GM23338 (cell line): Measurements from ENCODE around the gene BNC1.

ENCODE experiments used
- ETS1 ChIP-seq: IDR thresholded peaks from 2 replicates; pipeline ENCODE4 v1.6.1; 2016; ENCODE audit warnings: antibody characterized with exemption
- EZH2 ChIP-seq: fragments of 200-600 bp; sonication (generic); IDR thresholded peaks from one replicate; pipeline ENCODE4 v1.8.0; 2017; ENCODE audit warnings: antibody characterized with exemption, mild to moderate bottlenecking, low read depth; ENCODE audit not compliant: unreplicated experiment
- EZH2phosphoT487 ChIP-seq: fragments of 200-600 bp; sonication (generic); IDR thresholded peaks from one replicate; pipeline ENCODE4 v1.8.1; 2018; ENCODE audit warnings: antibody characterized with exemption; ENCODE audit not compliant: unreplicated experiment
- JUNB ChIP-seq: IDR thresholded peaks from one replicate; pipeline ENCODE4 v1.6.1; 2016; ENCODE audit warnings: antibody characterized with exemption; ENCODE audit not compliant: unreplicated experiment
- POLR2AphosphoS5 ChIP-seq: IDR thresholded peaks from 2 replicates; pipeline ENCODE4 v1.6.1; 2016; ENCODE audit warnings: antibody characterized with exemption, low read depth
- REST ChIP-seq: IDR thresholded peaks from one replicate; pipeline ENCODE4 v1.6.1; 2018; ENCODE audit warnings: antibody characterized with exemption; ENCODE audit not compliant: unreplicated experiment
- TF ChIP-seq, protein P1 (sequence below), 2 experiments: fragments of 200-600 bp in 1 of 2; sonication (generic) in 1 of 2; conservative IDR thresholded peaks; 2 replicates each; pipeline versions ENCODE4 v1.5.1 to v1.6.1; 2016 to 2017; ENCODE audit warnings: antibody characterized with exemption in 2 of 2, low read depth in 2 of 2, mild to moderate bottlenecking in 2 of 2, moderate library complexity in 1 of 2

DNA sequence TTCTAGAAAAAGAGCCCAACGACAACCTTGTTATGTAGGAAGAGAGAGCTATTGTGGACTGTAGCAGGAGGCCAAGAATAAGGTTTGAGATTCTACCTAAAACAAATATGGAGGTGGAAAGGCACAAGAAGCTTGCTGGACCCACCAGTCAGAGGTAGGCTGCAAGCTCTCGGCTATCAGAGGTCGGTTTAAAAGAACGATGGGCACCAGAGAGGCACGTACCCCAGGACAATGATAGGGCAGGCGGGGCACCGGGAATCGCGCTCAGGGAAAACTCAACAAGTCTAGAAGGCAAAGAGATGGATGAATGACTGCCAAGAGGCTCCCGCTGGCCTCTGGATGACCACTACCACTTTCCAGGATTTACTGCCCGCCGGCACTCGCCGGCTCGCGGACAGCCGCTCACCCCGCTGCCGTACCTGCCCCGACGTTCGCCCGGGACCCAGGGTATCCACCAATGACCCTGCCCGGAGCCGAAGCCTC lies 77.9 kb downstream of the BNC1 start:
- TF ChIP-seq, protein P1, sequence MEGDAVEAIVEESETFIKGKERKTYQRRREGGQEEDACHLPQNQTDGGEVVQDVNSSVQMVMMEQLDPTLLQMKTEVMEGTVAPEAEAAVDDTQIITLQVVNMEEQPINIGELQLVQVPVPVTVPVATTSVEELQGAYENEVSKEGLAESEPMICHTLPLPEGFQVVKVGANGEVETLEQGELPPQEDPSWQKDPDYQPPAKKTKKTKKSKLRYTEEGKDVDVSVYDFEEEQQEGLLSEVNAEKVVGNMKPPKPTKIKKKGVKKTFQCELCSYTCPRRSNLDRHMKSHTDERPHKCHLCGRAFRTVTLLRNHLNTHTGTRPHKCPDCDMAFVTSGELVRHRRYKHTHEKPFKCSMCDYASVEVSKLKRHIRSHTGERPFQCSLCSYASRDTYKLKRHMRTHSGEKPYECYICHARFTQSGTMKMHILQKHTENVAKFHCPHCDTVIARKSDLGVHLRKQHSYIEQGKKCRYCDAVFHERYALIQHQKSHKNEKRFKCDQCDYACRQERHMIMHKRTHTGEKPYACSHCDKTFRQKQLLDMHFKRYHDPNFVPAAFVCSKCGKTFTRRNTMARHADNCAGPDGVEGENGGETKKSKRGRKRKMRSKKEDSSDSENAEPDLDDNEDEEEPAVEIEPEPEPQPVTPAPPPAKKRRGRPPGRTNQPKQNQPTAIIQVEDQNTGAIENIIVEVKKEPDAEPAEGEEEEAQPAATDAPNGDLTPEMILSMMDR (conservative IDR thresholded peaks at IDR 0.05; ENCODE audit: low read depth in 2 of 2): no peak
- TF ChIP-seq POLR2AphosphoS5: no peak
- TF ChIP-seq EZH2phosphoT487: no peak
- TF ChIP-seq EZH2: no peak
- TF ChIP-seq JUNB: no peak
- no peak for TF ChIP-seq REST
- TF ChIP-seq ETS1: no peak
